ENCODE results near the gene MTIF3. TPM values are rescaled to one million over a fixed set of nuclear protein-coding genes. Genes with fewer than 3 reads are reported as not detected.
A peak's percentile ranks its signal among the peaks of the same experiment; 100 is the strongest.

The MTIF3 gene
- total RNA-seq, 1 experiment from 2014 or later = 31.6 TPM

DNA sequence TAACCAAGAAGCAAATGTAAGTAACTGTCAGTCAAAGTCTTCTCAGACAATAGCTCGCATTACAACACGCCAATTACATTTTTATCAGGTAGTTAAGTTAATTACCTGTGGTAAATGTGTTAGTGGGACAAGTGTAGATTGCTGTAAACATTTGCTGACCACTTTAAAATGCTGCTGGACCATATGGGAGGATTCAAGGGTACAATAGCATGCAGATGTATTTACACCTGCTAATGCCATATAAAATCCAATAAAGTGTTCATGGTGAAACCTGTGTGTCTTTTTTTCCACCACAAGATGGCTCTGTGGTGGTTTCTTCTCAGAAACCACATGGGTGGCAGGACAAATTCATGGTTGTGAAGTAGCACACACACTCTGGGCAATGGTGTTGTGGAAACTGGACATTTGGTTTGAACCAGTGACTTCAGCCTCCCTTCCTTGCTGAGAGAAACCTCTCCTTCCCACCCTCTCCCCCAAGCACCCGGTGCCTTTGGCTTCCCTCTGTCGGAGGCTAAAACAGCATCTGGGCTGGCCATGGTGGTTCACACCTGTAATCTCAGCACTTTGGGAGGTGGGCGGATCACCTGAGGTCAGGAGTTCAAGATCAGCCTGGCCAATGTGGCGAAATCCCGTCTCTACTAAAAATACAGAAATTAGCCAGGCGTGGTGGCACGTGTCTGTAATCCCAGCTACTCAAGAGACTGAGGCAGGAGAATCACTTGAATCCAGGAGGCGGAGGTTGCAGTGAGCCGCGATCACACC, 44.0 kb downstream of the MTIF3 start:
- Histone ChIP-seq H3K27me3 (ENCODE audit: insufficient read depth, low read length) (no peaks in the 10 kb centered on the region), H3K4me2 (ENCODE audit: insufficient read depth, insufficient read length, low read length) (no peak overlapping the region), H3K4ac (ENCODE audit: low read depth, low read length) (no peak overlapping the region), H2AFZ (ENCODE audit: low read length) (no peak overlapping the region), H3K79me1 (ENCODE audit: insufficient read depth, low read depth, low read length, poor library complexity, severe bottlenecking) (no peaks in the 10 kb centered on the region), H3K27ac (ENCODE audit: insufficient read length, low read depth, low read length) (no peak overlapping the region), H3K56ac (ENCODE audit: insufficient read length, low read depth, low read length) (no peak overlapping the region), H2AK5ac (ENCODE audit: insufficient read length, low read length) (no peak overlapping the region), H3K23me2 (ENCODE audit: insufficient read length, low read depth, low read length, poor library complexity, severe bottlenecking) (no peaks in the 10 kb centered on the region), H3T11ph (ENCODE audit: low read length) (no peak overlapping the region), H2BK120ac (ENCODE audit: low read depth, low read length, poor library complexity, severe bottlenecking) (no peak overlapping the region), H3K23ac (ENCODE audit: insufficient read length, low read depth, low read length) (no peak overlapping the region), H3K79me2 (ENCODE audit: insufficient read depth, low read length) (no peaks in the 10 kb centered on the region), H3K9ac (ENCODE audit: extremely low read depth, insufficient read length, low read length) (no peak overlapping the region), H4K8ac (replicated peaks; ENCODE audit: insufficient read length, low read depth, low read length) (no peak overlapping the region), H3K14ac (ENCODE audit: insufficient read depth, low read length) (no peak overlapping the region), H3K18ac (ENCODE audit: insufficient read length, low read depth, low read length) (no peak overlapping the region), H2BK12ac (ENCODE audit: insufficient read length, low read depth, low read length) (no peak overlapping the region), H4K91ac (ENCODE audit: insufficient read length, low read depth, low read length) (no peak overlapping the region), H3K4me1 (ENCODE audit: insufficient read depth, low read length) (peaks cover 9% of the 10 kb centered on the region; the same call in 1 of the 2 replicates), H2BK20ac (ENCODE audit: low read depth, low read length, poor library complexity, severe bottlenecking) (no peak overlapping the region), H2BK5ac (ENCODE audit: insufficient read length, low read length) (no peak overlapping the region), H3K9me3 (ENCODE audit: control insufficient read depth, low read depth, low read length) (no peaks in the 10 kb centered on the region), H4K5ac (ENCODE audit: insufficient read length, low read depth, low read length) (no peak overlapping the region), H2BK15ac (ENCODE audit: low read depth, low read length) (no peak overlapping the region), H4K20me1 (ENCODE audit: control insufficient read depth, insufficient read depth, insufficient read length) (no peaks in the 10 kb centered on the region)
- Mint-ChIP-seq H3K36me3 (ENCODE audit: insufficient read depth in 1 of 3, low read depth in 3 of 3) (no peaks in the 10 kb centered on the region), H3K27me3 (ENCODE audit: low read depth) (peaks cover 1% of the 10 kb centered on the region), H3K27ac (no peak overlapping the region), H3K9me3 (no peaks in the 10 kb centered on the region; a peak in 1 of 5 replicates), H3K4me3 (no peak overlapping the region), H3K4me1 (peaks cover 14 to 15% of the 10 kb centered on the region in 2 experiments)
- WGBS (ENCODE audit: extremely low coverage, insufficient read length, low lambda C conversion rate) = no CpG with 5 or more reads among the region's 12 CpGs
- no peak for DNase-seq
- TF ChIP-seq, protein P1, sequence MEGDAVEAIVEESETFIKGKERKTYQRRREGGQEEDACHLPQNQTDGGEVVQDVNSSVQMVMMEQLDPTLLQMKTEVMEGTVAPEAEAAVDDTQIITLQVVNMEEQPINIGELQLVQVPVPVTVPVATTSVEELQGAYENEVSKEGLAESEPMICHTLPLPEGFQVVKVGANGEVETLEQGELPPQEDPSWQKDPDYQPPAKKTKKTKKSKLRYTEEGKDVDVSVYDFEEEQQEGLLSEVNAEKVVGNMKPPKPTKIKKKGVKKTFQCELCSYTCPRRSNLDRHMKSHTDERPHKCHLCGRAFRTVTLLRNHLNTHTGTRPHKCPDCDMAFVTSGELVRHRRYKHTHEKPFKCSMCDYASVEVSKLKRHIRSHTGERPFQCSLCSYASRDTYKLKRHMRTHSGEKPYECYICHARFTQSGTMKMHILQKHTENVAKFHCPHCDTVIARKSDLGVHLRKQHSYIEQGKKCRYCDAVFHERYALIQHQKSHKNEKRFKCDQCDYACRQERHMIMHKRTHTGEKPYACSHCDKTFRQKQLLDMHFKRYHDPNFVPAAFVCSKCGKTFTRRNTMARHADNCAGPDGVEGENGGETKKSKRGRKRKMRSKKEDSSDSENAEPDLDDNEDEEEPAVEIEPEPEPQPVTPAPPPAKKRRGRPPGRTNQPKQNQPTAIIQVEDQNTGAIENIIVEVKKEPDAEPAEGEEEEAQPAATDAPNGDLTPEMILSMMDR (conservative IDR thresholded peaks at IDR 0.05) = peak; percentile 57

Data from H9 (cell line).